Gastrocnemius medialis (tissue), 4 donors: ENCODE measurements around the gene PTN. TPM values are rescaled to one million over a fixed set of nuclear protein-coding genes. Genes with fewer than 3 reads are reported as not detected.

Experiments used
- ATAC-seq, 2 donors: fragments of 150-250 bp; one replicate each; pipeline ENCODE4 v1.9.1; 2016
- DNase-seq, 2 donors: peaks; one replicate each; pipeline ENCODE4 v3.0.0-alpha.2; 2019
- H3K27ac ChIP-seq, 4 donors: fragments of 200-600 bp; sonication (generic); 1 replicate in 1 of 4; 2 replicates in 3 of 4; pipeline ENCODE4 v1.5.1; 2016 to 2018; ENCODE audit warnings: mild to moderate bottlenecking in 2 of 4, moderate library complexity in 1 of 4
- H3K27me3 ChIP-seq, 3 donors: fragments of 200-600 bp; sonication (generic) in 2 of 3; 1 replicate in 1 of 3; 2 replicates in 2 of 3; pipeline versions ENCODE4 v1.5.1 to v1.6.0; 2016 to 2019; ENCODE audit warnings: mild to moderate bottlenecking in 1 of 3, moderate library complexity in 1 of 3
- H3K36me3 ChIP-seq, 2 donors: fragments of 200-600 bp; sonication (generic) in 1 of 2; one replicate each; pipeline ENCODE4 v1.5.1; 2017 to 2018
- H3K4me1 ChIP-seq, 2 donors: fragments of 200-600 bp; sonication (generic) in 1 of 2; one replicate each; pipeline ENCODE4 v1.5.1; 2016 to 2017; ENCODE audit warnings: mild to moderate bottlenecking in 2 of 2
- H3K4me3 ChIP-seq, 4 donors: fragments of 200-600 bp; sonication (generic) in 3 of 4; 1 replicate in 1 of 4; 2 replicates in 3 of 4; pipeline ENCODE4 v1.5.1; 2016 to 2019; ENCODE audit warnings: mild to moderate bottlenecking in 2 of 4
- H3K9me3 ChIP-seq, 3 donors: fragments of 200-600 bp; sonication (generic) in 2 of 3; 1 replicate in 1 of 3; 2 replicates in 2 of 3; pipeline ENCODE4 v1.5.1; 2016 to 2019
- POLR2A ChIP-seq, 2 donors: fragments of 450-650 bp; IDR thresholded peaks; one replicate each; pipeline ENCODE4 v1.6.1; 2017; ENCODE audit warnings: antibody characterized with exemption in 2 of 2, mild to moderate bottlenecking in 2 of 2, moderate library complexity in 2 of 2
- in situ Hi-C, 4 donors: fragments of 200-750 bp; cut with MboI; loops; one replicate each; pipeline versions ENCODE4 v1.15.0 to v1.8.0; 2017; ENCODE audit warnings: low sequenced_read_pairs in 4 of 4
- intact Hi-C: fragments of 100-400 bp; cut with DNase I; formaldehyde crosslinking; loops from one replicate; pipeline ENCODE4 v1.15.1; 2023; ENCODE audit warnings: low total_unique reads
- total RNA-seq, 4 donors: library from RNA; depleted of rRNA; stranded (reverse); fragments of >200 nt; gene quantifications; one replicate each; pipeline versions ENCODE4 v1.1.0 to v1.2.3, GENCODE V29; 2016
- TF ChIP-seq, protein P1 (sequence below), 5 experiments: fragments of 450-650 bp in 3 of 5; fragments of 200-600 bp in 2 of 5; sonication (generic) in 2 of 5; IDR thresholded peaks in 4 of 5; conservative IDR thresholded peaks in 1 of 5; 1 replicate in 4 of 5; 2 replicates in 1 of 5; pipeline ENCODE4 v1.5.1; 2016 to 2019; ENCODE audit warnings: antibody characterized with exemption in 5 of 5, mild to moderate bottlenecking in 3 of 5, moderate library complexity in 3 of 5

PTN gene
- total RNA-seq, 4 donors from 2014 or later = 0.29 to 0.87 (median 0.46) TPM; not detected in 1

- no peak for ATAC-seq
These were observed 37.5 kb downstream of the PTN start for GRCh38 chr7:137305901-137306621.

GRCh38 chr7:137304624-137305235 is 38.8 kb downstream of the PTN start:
- ATAC-seq (no peak), DNase-seq (no peak)

More at GRCh38 chr7:137305901-137306621, 37.5 kb downstream of the PTN start:
- no peaks in the 10 kb centered on the region for H3K9me3 ChIP-seq
- in situ Hi-C loops = no loop called here
- H3K4me3 ChIP-seq = no peak overlapping the region
- H3K27ac ChIP-seq = no peak overlapping the region
- no peaks in the 10 kb centered on the region for H3K27me3 ChIP-seq
- H3K36me3 ChIP-seq = no peaks in the 10 kb centered on the region
- no peak for TF ChIP-seq POLR2A (IDR thresholded peaks at IDR 0.05)
- TF ChIP-seq, protein P1, sequence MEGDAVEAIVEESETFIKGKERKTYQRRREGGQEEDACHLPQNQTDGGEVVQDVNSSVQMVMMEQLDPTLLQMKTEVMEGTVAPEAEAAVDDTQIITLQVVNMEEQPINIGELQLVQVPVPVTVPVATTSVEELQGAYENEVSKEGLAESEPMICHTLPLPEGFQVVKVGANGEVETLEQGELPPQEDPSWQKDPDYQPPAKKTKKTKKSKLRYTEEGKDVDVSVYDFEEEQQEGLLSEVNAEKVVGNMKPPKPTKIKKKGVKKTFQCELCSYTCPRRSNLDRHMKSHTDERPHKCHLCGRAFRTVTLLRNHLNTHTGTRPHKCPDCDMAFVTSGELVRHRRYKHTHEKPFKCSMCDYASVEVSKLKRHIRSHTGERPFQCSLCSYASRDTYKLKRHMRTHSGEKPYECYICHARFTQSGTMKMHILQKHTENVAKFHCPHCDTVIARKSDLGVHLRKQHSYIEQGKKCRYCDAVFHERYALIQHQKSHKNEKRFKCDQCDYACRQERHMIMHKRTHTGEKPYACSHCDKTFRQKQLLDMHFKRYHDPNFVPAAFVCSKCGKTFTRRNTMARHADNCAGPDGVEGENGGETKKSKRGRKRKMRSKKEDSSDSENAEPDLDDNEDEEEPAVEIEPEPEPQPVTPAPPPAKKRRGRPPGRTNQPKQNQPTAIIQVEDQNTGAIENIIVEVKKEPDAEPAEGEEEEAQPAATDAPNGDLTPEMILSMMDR (IDR thresholded peaks at IDR 0.05 in 4 of 5, conservative IDR thresholded peaks at IDR 0.05 in 1 of 5) = no peak
- H3K4me1 ChIP-seq = no peaks in the 10 kb centered on the region
- intact Hi-C loops = no loop called here
- DNase-seq = no peak

DNA sequence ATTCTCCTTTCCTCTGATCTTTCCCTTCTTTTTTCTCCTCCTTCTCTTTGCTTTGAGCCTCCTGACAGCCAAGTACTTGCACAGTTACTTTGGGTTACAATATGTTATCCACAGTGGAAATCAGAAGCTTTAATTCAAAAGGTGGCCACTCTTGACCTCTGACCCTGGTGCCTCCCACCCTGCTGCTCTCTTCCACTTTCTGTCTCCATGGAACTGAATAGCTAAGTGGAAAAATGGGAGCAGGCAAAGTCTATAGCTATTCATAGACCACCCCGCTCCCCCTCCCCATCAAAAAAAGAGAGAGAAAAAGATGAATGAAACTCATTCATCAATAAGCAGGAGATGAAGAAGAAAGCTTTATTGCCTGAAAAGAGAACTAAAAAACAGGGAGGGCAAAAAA is 39.4 kb downstream of the PTN start:
- intact Hi-C loops (no loop called here), in situ Hi-C loops (no loop called here)
- Histone ChIP-seq H3K9me3 (no peaks in the 10 kb centered on the region), H3K4me1 (no peaks in the 10 kb centered on the region), H3K27ac (no peak overlapping the region), H3K36me3 (no peaks in the 10 kb centered on the region), H3K27me3 (no peaks in the 10 kb centered on the region), H3K4me3 (no peak overlapping the region)
- DNase-seq (no peak), ATAC-seq (no peak)
- TF ChIP-seq, protein P1 (IDR thresholded peaks at IDR 0.05 in 4 of 5, conservative IDR thresholded peaks at IDR 0.05 in 1 of 5) = no peak
- no peak for TF ChIP-seq POLR2A (IDR thresholded peaks at IDR 0.05)

More at GRCh38 chr7:137304624-137305235, 38.8 kb downstream of the PTN start:
- no peak for TF ChIP-seq POLR2A (IDR thresholded peaks at IDR 0.05)
- H3K27me3 ChIP-seq = no peaks in the 10 kb centered on the region
- H3K9me3 ChIP-seq = no peaks in the 10 kb centered on the region
- no peaks in the 10 kb centered on the region for H3K4me1 ChIP-seq
- H3K4me3 ChIP-seq = no peak overlapping the region
- intact Hi-C loops (no loop called here), in situ Hi-C loops (no loop called here)
- no peak overlapping the region for H3K27ac ChIP-seq
- no peaks in the 10 kb centered on the region for H3K36me3 ChIP-seq

DNA sequence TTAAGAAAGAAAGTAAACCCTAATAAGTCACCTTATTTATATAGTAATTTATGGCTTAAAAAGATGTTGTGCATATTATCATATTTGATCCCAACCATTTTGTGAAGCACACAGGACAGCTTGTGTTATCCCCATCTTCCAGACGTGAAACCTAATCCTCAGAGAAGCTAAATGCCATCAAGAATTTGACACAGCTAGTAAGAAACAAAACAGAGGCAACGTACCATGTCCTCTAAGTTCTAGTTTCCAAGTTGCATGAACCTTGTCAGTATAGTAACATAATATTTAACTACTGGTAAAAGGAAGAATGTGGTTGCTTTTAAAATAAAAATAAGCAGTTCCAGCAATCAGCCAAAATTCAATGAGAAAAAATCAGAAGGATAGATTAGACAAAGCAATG is 41.5 kb downstream of the PTN start:
- in situ Hi-C loops = no loop called here
- TF ChIP-seq, protein P1 (IDR thresholded peaks at IDR 0.05 in 4 of 5, conservative IDR thresholded peaks at IDR 0.05 in 1 of 5) = no peak
- TF ChIP-seq POLR2A (IDR thresholded peaks at IDR 0.05) = no peak

DNA sequence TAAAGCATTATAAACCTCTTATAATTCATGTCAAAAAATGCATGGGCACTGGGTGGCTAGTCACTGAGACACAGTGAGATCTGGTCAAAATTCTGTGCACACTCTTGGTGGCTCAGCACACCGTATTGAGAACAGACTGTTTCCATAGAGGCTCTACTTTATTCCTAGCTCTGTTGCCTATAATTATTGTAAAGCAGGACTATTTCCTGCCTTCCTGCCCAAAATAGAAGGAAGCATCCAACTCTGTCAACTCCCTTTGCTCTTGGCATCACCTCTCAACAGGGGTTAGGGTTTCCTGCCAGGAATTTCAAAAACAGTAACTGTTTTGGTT is 45.1 kb downstream of the PTN start:
- H3K9me3 ChIP-seq = no peaks in the 10 kb centered on the region
- no peaks in the 10 kb centered on the region for H3K4me1 ChIP-seq
- H3K27me3 ChIP-seq = no peaks in the 10 kb centered on the region
- no peak overlapping the region for H3K27ac ChIP-seq
- DNase-seq (no peak), ATAC-seq (no peak)
- H3K4me3 ChIP-seq = no peak overlapping the region
- no peaks in the 10 kb centered on the region for H3K36me3 ChIP-seq
- TF ChIP-seq, protein P1 (IDR thresholded peaks at IDR 0.05 in 4 of 5, conservative IDR thresholded peaks at IDR 0.05 in 1 of 5) = no peak
- no peak for TF ChIP-seq POLR2A (IDR thresholded peaks at IDR 0.05)
- intact Hi-C loops (no loop called here), in situ Hi-C loops (no loop called here)

More for the DNA sequence above, 41.5 kb downstream of the PTN start:
- Histone ChIP-seq H3K9me3 (no peaks in the 10 kb centered on the region), H3K27me3 (no peaks in the 10 kb centered on the region), H3K36me3 (no peaks in the 10 kb centered on the region), H3K4me1 (no peaks in the 10 kb centered on the region), H3K27ac (no peak overlapping the region), H3K4me3 (no peak overlapping the region)
- ATAC-seq (no peak), DNase-seq (no peak)
- intact Hi-C loops = no loop called here
